ENCODE data around the gene CLCA1.

- TF ChIP-seq CTCF (IDR thresholded peaks at IDR 0.05), result no peak
- no peak for TF ChIP-seq POLR2A (IDR thresholded peaks at IDR 0.05)
These were observed 47.6 kb downstream of the CLCA1 start for GRCh38 chr1:86516335-86516734.

Data from lower leg skin (tissue), 3 donors.